Thymus (tissue), 11 donors: Measurements from ENCODE around the gene MRPL32. TPM values are rescaled to one million over a fixed set of nuclear protein-coding genes. Genes with fewer than 3 reads are reported as not detected.

ENCODE experiments used
- DNase-seq, 9 donors: peaks; one replicate each; pipeline ENCODE4 v3.0.0-alpha.2; 2013; ENCODE audit warnings: low spot score in 9 of 9, low read depth in 6 of 9, missing footprints in 1 of 9
- H3K27ac ChIP-seq, 2 donors: one replicate each; pipeline ENCODE4 v1.5.1; 2013; ENCODE audit warnings: control low read depth in 1 of 2, low read depth in 1 of 2, low read length in 1 of 2, mild to moderate bottlenecking in 1 of 2, moderate library complexity in 1 of 2
- H3K27me3 ChIP-seq, 2 donors: one replicate each; pipeline ENCODE4 v1.5.1; 2013; ENCODE audit warnings: low read length in 1 of 2; ENCODE audit not compliant: control insufficient read depth in 2 of 2, insufficient read depth in 1 of 2
- H3K36me3 ChIP-seq, 2 donors: one replicate each; pipeline ENCODE4 v1.5.1; 2013; ENCODE audit warnings: low read length in 1 of 2, mild to moderate bottlenecking in 1 of 2, moderate library complexity in 1 of 2; ENCODE audit not compliant: control insufficient read depth in 2 of 2, insufficient read depth in 2 of 2
- H3K4me1 ChIP-seq, 2 donors: one replicate each; pipeline ENCODE4 v1.5.1; 2013; ENCODE audit warnings: low read length in 2 of 2; ENCODE audit not compliant: control insufficient read depth in 2 of 2, insufficient read depth in 2 of 2
- H3K4me3 ChIP-seq, 2 donors: one replicate each; pipeline ENCODE4 v1.5.1; 2013; ENCODE audit warnings: low read length in 2 of 2, control low read depth in 1 of 2, mild to moderate bottlenecking in 1 of 2
- H3K9me3 ChIP-seq, 2 donors: one replicate each; pipeline ENCODE4 v1.5.1; 2013; ENCODE audit warnings: low read length in 1 of 2, mild to moderate bottlenecking in 1 of 2; ENCODE audit not compliant: control insufficient read depth in 2 of 2, insufficient read depth in 1 of 2
- WGBS: extraction: QIAGEN DNeasy Blood & Tissue Kit; methylation state at CpG from one replicate; pipeline ENCODE4 v1.1.7; 2013; 5-methylcytosine and 5-hydroxymethylcytosine counted together
- polyA plus RNA-seq: library from polyadenylated mRNA; stranded (reverse); fragments of 200-250 nt; gene quantifications from one replicate; pipeline ENCODE4 v1.2.3, GENCODE V29; 2013
- total RNA-seq: library from RNA; stranded (reverse); fragments of 120-200 nt; gene quantifications from one replicate; pipeline ENCODE4 v1.2.4, GENCODE V29; 2013
- donor health status: healthy.

Gene MRPL32
- total and polyA plus RNA-seq, 2 donors = 56.5 to 97.7 TPM

- Histone ChIP-seq H3K36me3 (no peaks in the 10 kb centered on the region), H3K4me3 (no peak overlapping the region), H3K4me1 (no peaks in the 10 kb centered on the region), H3K27me3 (no peaks in the 10 kb centered on the region), H3K27ac (no peak overlapping the region), H3K9me3 (no peaks in the 10 kb centered on the region)
- 35% methylated on average over 3 of the region's 3 CpGs for WGBS
- no peak for DNase-seq
These were observed 29.8 kb upstream of the MRPL32 start for GRCh38 chr7:42902331-42902730.

GRCh38 chr7:42906181-42906580, 26.0 kb upstream of the MRPL32 start:
- H3K9me3 ChIP-seq = no peaks in the 10 kb centered on the region
- H3K4me1 ChIP-seq = peaks cover 0 to 4% of the 10 kb centered on the region in 2 donors
- WGBS = 100% methylated on average over 1 of the region's 1 CpG
- no peak for DNase-seq
- no peak overlapping the region for H3K27ac ChIP-seq
- no peaks in the 10 kb centered on the region for H3K36me3 ChIP-seq
- H3K4me3 ChIP-seq = no peak overlapping the region
- H3K27me3 ChIP-seq = no peaks in the 10 kb centered on the region

GRCh38 chr7:42907316-42907715, 24.9 kb upstream of the MRPL32 start:
- no peak for DNase-seq
- H3K9me3 ChIP-seq = no peaks in the 10 kb centered on the region
- H3K4me3 ChIP-seq = no peak overlapping the region
- no peak overlapping the region for H3K27ac ChIP-seq
- no peaks in the 10 kb centered on the region for H3K36me3 ChIP-seq
- H3K4me1 ChIP-seq = peaks cover 0 to 8% of the 10 kb centered on the region in 2 donors
- H3K27me3 ChIP-seq = no peaks in the 10 kb centered on the region

GRCh38 chr7:42910306-42910705, 21.9 kb upstream of the MRPL32 start:
- Histone ChIP-seq H3K9me3 (no peaks in the 10 kb centered on the region), H3K27ac (no peak overlapping the region)

GRCh38 chr7:42911454-42912447, 20.4 kb upstream of the MRPL32 start, which contains the start of gene C7orf25:
TSS of gene C7orf25 (minus strand) at chr7:42912070. CDS start at chr7:42910900, 1,170 bp downstream.
- peak within 1 kb of the TSS; percentile 65 to 70 for H3K27ac ChIP-seq
- H3K36me3 ChIP-seq = peaks cover under 1 to 19% of the 10 kb centered on the region in 2 donors
- H3K9me3 ChIP-seq = no peaks in the 10 kb centered on the region
- H3K4me3 ChIP-seq = peak within 1 kb of the TSS; percentile 63 to 77
- peaks cover 6 to 19% of the 10 kb centered on the region in 2 donors for H3K4me1 ChIP-seq
- WGBS = under 1% methylated on average over 95 of the region's 95 CpGs
- peak; percentile 80 to 97 (median 92) for DNase-seq
- no peaks in the 10 kb centered on the region for H3K27me3 ChIP-seq

More at GRCh38 chr7:42910306-42910705, 21.9 kb upstream of the MRPL32 start:
- no peak for DNase-seq
- peaks cover 6 to 19% of the 10 kb centered on the region in 2 donors for H3K4me1 ChIP-seq
- whole genome bisulfite sequencing = 96% methylated on average over 2 of the region's 2 CpGs
- H3K4me3 ChIP-seq = no peak overlapping the region
- no peaks in the 10 kb centered on the region for H3K27me3 ChIP-seq
- H3K36me3 ChIP-seq = peaks cover 0 to 7% of the 10 kb centered on the region in 2 donors

- H3K27me3 ChIP-seq = no peaks in the 10 kb centered on the region
- H3K4me1 ChIP-seq = peaks cover 6 to 19% of the 10 kb centered on the region in 2 donors
- peak overlapping the region in 1 of 2 donors; percentile 53 for H3K27ac ChIP-seq
- 15% methylated on average over 2 of the region's 2 CpGs for WGBS
- peaks cover 9 to 31% of the 10 kb centered on the region in 2 donors for H3K36me3 ChIP-seq
- no peaks in the 10 kb centered on the region for H3K9me3 ChIP-seq
- no peak overlapping the region for H3K4me3 ChIP-seq
- DNase-seq = peak in 2 of 9 donors; percentile 18 to 54
These were observed 18.6 kb upstream of the MRPL32 start for GRCh38 chr7:42913591-42913990.

- Histone ChIP-seq H3K9me3 (no peaks in the 10 kb centered on the region), H3K27ac (peak overlapping the region in 1 of 2 donors; percentile 10), H3K4me3 (no peak overlapping the region), H3K27me3 (no peaks in the 10 kb centered on the region), H3K4me1 (peaks cover 6 to 19% of the 10 kb centered on the region in 2 donors), H3K36me3 (peaks cover 14 to 33% of the 10 kb centered on the region in 2 donors)
- 82% methylated on average over 6 of the region's 6 CpGs for WGBS
- no peak for DNase-seq
These were observed 18.2 kb upstream of the MRPL32 start for GRCh38 chr7:42914009-42914408.

- Histone ChIP-seq H3K4me3 (no peak overlapping the region), H3K27ac (no peak overlapping the region), H3K9me3 (no peaks in the 10 kb centered on the region), H3K4me1 (peaks cover 6 to 19% of the 10 kb centered on the region in 2 donors), H3K27me3 (no peaks in the 10 kb centered on the region), H3K36me3 (peaks cover 14 to 38% of the 10 kb centered on the region in 2 donors)
- no peak for DNase-seq
- WGBS = 58% methylated on average over 5 of the region's 5 CpGs
These were observed 17.6 kb upstream of the MRPL32 start for GRCh38 chr7:42914421-42915045.

- no peak for DNase-seq
- H3K4me3 ChIP-seq = no peak overlapping the region
- H3K4me1 ChIP-seq = peaks cover 6 to 19% of the 10 kb centered on the region in 2 donors
- H3K27ac ChIP-seq = no peak overlapping the region
- no peaks in the 10 kb centered on the region for H3K27me3 ChIP-seq
- H3K36me3 ChIP-seq = peaks cover 19 to 45% of the 10 kb centered on the region in 2 donors
- no peaks in the 10 kb centered on the region for H3K9me3 ChIP-seq
- WGBS = 92% methylated on average over 1 of the region's 1 CpG
These were observed 16.8 kb upstream of the MRPL32 start for GRCh38 chr7:42915356-42915755.
